DMS 273 treated with DMSO at 0.1 percent for 48 hours (cell line): ENCODE data around the gene SV2B.

Source experiments
- DNase-seq: peaks from one replicate; lab custom pipeline; 2025; lab: John Stamatoyannopoulos, UW

The SV2B gene

DNA sequence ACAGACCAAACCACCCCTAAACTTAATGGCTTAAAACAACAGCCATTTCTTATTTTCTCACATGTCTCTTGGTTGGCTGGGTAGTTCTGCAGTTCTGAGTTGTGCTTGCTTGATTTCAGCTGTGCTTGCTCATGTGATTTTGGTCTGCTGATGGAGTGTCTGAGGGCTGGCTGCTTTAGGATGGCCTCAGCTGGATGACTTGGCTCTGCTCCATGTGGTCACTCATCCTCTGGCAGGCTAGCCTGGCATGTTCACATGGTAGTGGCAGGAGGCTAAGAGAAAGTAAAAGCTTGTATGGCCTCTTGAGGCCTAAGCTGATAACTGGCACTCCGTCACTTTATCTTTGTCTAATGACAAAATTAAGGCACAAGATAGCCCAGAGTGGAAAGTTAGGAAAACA, 4.1 kb downstream of the SV2B start:
- no peak for DNase-seq

DNA sequence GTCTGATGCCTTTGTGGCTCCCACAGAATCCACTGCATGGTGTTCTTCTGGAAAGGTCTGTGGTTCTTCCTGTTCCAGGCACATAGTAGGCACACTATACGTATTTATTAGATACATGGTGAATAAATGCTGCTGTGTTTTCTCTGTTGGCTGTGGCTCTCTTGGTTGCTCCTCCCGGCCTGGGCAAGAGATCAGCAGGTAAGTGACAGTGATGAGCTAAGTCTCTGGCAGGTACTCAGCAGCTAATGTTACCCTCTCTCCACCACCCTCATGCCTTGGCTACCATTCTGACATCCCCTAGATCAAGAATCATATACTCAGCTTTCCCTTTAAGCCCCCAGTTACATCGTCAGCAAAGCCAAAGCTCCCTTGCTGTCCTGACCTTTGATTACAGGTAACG, 8.4 kb downstream of the SV2B start:
- no peak for DNase-seq

DNA sequence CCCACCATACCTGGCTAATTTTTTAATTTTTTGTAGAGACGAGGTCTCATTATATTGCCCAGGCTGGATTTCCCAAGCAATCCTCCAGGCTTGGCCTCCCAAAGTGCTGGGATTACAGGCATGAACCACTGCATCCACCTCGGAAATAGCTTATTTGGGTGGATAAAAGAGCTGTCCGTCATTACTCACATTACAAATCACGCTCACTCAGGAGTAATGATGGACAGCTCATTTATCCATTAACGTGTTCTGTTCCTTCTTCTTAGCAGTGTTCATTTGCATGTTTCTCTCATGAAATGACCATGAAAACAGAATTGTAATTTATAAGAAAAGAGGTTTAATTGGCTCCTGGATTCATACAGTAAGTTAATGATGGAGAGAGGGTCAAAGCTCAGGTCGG, 9.8 kb downstream of the SV2B start:
- no peak for DNase-seq

DNA sequence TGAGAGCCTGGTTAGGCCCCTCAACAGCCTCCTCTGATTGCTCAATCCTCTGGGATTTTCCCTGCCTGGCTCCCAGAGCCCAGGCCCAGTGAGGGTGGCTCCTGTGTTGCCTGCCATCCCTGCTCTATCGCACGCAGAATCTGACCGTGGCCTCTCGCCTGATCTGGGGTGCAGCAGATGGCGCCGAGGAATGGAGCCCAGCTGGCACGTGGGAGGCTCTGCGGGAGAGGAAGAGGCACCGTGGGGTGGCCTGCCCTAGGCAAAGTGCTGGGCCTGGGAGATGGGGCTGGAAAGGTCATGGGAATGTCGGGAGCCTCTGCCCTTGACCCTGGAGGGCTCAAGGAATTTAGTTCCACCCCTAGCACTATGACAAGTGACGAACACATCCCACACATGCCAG, 10.3 kb downstream of the SV2B start:
- DNase-seq = peak; percentile 30

DNA sequence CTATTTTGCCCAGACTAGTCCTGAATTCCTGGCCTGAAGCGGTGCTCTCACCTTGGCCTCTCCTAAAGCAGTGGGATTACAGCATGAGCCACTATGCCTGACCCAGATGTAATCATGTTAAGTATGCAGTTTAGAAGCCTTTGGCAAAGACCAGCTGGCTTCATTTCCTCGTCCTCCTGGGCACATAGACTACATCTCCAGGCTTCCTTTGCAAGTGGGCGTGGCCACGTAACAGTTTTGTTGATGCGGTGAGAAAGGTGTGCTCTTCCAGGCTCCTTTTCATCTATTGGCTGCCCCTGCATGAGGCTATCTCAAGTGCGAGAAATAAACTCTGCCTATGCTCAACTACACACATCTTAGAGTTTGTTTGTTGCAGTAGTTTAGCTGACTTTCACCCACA, 13.0 kb downstream of the SV2B start:
- no peak for DNase-seq

DNA sequence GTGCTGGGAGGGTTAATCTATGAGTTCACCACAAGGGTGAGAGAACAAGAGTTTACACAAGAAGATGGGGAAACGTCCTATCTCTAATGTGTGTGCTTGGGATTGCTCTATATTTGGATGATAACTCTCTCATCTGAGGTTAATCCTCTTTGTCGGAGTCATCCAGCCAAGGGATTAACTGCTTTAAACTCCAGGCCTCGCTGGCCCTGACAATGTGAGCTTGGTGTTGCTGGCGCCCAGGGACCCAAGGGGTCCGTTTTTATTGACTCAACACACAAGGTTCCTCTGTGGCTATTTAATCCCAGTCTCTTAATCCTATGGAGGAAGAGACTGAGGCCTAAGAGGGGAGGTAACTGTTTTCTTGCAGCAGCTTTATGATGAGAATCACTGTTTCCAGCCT, 14.2 kb downstream of the SV2B start:
- DNase-seq = no peak

DNA sequence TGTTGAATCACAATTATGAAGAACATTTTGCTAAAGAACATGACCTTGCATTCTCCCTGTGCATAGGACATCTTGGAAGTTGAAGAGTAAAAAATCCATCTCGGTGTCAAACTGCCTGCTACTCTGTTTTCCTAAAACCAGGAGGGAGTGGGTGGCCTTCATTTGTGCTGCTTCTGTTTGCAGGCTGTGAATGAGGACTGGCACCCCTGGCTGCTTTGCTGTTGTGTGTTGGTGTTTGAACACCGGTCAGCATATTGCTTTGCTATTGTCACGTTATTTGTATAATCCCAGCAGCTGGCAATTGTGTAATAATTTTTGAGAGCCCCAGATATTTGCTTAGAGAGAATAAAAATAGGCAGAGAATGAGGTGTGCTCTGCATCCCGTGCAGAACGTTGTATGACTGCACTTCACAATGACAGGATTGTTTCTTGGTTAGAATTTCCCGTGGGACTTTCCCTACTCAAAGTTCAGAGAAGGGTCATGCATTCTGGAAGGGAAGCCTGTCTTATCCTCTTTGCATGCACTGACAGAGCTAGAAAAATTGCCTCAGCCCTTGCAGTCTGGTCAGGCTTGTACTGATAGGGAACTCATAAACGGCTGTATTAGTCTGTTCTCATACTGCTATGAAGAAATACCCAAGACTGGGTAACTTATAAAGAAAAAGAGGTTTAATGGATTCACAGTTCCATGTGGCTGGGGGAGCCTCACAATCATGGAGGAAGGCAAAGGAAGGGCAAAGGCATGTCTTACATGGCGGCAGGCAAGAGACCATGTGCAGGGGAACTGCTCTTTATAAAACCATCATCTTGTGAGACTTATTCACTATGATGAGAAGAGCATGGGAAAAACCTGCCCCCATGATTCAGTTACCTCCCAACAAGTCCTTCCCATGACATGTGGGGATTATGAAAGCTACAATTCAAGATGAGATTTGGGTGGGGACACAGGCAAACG, 16.3 kb downstream of the SV2B start:
- no peak for DNase-seq

DNA sequence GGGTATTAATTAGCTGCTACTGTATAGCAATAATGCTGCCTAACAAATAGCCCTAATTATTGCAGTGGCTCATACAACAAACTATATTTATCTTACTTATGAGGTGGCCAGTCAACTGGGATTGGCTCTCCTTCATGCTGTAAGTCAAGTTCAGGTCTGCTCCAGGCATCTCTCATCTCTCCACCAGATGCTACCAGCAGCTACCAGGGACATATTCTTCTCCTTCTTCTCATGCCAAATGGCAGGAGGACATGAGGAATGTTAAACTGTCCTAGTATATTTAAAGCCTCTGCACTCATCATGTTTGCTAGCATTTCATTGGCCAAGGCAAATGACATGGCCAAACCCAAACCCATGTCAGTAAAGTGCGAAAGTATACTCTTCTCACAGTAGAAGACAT, 17.3 kb downstream of the SV2B start:
- no peak for DNase-seq

DNA sequence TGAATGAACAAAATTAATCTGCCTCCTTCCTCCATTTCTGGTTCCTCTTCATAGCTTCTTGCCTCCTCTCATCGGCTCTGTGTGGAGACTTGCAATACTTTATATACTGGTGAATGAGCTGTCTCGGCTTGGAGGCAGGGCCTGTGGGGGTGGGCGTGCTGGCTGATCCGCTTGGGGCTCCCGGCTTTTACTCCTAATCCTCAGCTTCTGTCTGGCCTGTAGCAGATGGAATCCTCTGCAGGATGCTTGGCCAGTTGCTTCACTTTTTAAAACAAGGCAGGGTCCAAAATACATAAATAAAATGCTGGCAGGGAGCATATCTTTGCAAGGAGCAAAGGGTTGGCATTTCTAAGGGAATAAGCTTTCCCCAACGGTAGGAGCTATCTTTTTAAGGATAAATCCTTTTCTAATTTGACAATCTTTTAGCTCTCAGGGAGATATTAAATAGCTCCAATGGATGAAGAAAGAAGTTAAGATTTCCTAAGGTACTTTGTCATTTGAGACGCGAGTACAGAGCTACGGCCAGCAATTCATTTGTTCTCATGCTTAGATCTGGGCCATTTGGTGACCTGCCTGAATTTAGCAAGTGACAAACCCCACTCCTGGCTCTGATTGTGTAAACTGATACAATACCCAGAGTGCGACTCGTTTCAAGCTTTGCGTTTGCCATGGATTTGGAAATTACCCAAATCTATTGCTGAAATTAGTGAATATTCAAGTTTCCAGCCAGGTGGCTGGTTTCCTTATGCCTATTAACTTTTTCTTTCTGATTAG, 18.9 kb downstream of the SV2B start:
- no peak for DNase-seq

DNA sequence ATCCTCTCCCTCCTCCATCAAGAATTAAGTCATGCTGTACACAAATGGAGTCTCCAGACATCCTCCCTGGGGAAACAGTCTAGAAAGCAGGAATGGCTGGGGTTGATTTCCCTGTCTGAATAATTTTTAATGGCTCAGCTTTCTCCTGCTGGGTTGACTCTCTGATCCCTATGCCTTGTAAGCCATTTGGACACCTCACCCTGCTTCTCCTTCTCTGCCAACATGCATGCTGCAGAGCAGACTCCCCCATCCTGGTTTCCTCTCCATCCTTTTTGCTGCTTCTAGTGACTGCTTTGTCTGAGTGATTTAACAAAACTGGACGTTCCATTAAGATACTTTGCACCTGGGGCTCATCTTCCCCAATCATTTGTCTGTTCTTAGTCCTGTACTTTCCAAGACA, 22.2 kb downstream of the SV2B start:
- DNase-seq = no peak

DNA sequence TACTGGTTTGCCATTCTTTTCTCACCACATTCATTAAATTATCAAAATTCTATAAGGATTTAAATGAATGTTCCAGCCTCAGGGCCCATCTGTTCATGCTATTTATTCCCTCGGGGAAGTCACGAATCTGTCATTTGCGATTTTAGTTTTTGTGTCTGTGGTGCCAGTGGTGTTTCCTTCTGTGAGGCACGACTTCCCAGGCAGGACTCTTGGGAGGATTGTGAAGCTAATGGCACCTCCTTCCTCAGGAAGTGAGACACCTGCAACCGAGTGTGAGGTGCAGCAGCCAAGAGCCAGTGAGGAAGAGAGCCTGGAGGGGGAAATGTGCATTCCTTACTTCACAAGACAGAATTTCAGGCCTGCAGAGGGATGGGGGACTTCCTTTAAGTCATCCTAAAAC, 24.1 kb downstream of the SV2B start:
- DNase-seq = no peak

DNA sequence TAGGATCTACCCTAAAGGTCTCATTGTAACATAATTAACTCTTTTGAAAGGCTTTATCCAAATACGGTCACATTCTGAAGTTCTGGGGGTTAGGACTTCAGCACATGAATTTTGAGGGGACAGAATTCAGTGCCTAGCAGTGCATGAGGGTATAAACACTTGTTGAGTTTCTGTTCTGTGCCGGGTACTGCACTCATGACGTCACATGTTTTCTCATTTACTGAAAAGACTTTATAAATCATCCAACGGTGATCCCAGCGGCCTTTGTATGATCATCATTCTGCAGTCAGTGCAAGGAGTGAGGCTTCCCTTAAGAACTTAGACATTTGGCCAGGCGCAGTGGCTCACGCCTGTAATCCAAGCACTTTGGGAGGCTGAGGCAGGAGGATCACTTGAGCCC, 25.1 kb downstream of the SV2B start:
- no peak for DNase-seq

DNA sequence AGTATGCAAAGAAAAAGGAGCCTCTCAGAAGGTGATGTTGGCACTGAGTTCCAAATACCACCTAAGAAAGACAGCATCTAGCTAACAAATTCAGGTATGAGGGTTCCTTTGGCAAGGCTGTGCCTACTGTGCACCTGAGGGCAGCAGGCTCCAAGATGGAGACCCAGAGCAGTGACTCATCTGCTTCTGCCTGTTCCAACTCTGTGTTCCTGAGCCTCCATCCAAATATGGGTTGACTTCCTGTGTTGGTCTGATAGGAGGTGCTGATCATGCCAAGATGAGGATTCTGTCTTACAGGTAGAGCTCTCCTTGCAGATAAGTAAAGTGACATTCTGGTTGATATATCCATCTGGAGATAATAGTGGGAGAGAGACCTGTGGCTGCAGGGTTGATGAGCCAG, 26.0 kb downstream of the SV2B start:
- DNase-seq = no peak

DNA sequence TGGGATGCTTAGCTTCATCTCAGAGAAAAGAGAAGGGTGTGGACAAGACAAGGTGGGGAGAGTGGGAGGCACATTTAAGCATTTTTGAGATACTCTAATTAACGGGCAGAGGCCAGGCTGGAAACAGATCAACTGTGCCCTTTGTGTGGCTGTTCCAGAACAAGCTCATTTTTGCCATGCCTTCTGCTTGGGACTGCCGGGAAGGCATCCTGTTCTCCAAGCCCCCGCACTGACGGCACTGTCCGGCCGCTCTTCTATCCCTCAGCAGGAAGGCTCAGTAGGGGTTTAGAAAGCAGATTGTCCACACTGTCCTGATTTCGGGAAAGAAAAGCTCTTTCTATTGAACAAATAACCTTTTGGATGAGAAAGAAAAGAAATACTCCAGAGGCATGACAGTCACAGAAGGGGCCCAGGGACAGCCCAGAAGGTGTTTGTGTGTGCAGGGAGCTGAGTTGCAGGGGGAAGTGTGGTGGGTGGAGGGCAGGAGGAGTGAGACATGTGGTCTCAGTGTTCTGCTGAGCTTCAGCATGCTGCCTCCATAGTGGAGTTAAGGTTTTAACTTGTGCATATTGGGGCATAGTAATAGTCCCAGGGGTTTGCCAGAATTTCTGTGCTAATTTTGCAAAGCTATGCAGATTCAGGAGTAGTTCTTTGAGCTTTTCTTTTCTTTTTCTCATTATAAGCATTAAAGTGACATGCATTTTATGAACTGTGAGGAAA, 27.3 kb downstream of the SV2B start:
- DNase-seq = no peak

DNA sequence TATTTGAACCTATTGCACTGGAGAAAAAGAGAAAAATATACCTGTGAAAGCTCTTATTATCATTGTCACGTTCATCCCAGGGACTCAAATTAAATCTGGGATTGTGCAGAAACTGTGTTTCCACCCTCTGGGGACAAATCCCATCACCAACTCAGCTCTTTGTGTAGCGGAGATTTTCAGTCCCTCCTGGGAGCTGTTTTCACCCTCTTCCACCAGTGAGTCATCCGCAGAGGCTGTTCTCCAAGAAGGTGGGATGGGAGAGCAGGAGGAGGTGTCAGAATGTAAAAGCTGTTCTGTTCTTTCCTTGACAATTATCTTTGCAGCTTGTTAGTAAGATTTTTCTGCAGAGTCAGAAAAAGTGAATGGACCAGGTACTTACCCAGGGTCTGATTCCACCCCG, 28.0 kb downstream of the SV2B start:
- no peak for DNase-seq

DNA sequence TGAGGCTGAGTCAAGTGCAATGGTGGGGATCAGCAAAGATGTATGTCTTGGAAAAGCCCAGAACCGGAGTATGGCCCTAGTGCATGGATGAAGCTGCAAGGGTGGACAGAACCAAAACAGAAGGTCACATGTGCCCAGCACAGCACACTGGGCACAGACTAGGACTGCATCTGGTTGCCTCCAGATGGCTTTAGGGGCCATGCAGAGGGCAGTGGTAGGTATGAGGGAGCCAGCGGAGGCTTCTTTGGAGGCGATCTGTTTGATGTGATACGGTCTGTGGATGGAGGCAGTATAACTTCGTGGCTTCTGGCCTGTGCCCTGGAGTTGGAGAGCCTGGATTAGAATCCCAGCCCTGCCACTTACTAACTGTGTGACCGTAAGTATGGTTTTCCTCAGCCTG, 29.4 kb downstream of the SV2B start:
- no peak for DNase-seq

DNA sequence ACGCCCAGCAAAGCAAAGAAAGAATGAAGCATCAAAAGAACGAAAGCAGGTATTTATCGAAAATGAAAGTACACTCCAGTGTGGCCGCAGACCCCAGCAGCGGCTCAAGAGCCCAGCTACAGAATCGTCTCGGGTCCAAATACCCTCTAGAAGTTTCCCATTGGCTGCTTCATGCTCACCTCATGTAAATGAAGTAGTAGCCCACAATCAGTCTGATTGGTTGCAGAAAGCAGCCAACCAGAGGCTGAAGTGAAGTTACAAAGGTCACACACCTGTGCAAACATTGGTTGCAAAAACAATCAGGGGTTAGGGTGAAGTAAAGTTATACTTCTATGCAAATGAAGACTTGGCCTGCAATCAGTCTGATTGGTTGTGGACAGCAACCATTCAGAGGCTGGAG, 32.0 kb downstream of the SV2B start:
- no peak for DNase-seq

DNA sequence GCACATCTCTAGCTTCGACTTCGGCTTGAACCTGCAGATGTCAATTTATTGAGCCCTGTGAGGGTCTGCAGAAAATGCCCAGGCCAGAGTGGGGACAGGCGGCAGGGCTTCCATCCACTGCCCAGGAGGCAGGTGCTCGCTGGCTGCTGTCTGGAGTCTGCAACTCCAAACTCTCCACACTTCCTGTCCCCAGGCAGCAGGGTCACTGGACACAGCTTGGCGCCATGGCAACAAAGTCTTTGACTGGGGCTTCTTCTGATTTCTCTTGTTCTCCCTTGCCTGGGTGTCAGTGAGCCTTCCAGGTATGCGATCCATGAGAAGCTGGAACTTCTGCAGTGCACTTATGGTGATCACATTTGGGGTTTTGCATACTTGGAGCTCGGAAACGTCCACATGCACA, 33.5 kb downstream of the SV2B start:
- DNase-seq = no peak

DNA sequence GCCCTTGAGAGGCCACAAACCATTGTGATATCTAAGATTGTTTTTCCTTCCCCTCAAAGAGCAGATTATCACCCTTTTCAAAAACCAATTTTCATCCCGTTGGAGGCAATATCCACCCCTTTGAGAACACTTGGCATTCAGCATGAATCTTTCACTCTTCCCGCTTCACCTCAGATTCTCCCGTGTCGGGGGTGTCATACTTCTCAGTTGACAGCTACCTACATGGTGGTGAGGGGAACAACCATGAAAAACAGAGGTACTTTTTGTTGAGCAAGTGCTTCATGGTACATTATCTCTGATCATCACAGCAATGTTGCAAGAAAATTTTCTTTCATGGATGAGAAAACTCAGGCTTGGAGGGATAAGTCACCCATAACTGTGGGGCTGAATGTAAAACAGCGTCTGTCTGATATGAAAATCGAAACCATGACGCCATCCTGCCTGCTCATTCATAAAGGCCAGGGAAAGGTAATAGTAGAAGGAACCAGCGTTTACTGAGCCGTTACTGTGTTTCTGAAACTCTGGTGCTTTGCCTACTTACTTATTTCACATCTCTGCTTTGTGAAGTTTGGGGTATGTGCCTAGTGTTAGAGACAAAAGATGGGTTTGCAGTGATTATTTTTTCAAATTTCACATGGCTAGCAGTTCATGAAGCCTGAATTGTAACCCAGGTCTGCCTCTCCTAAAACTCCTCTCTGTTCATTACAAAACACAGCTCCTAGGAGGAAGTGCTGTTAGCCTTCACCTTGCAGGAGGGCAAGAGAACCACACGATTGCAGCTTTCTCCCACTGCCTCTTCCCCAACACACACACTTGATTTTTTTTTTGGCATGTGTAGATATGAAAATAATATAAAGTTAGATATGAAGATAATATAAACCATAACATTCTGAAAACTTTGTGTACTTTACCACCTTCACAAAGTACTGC, 35.4 kb downstream of the SV2B start:
- no peak for DNase-seq

DNA sequence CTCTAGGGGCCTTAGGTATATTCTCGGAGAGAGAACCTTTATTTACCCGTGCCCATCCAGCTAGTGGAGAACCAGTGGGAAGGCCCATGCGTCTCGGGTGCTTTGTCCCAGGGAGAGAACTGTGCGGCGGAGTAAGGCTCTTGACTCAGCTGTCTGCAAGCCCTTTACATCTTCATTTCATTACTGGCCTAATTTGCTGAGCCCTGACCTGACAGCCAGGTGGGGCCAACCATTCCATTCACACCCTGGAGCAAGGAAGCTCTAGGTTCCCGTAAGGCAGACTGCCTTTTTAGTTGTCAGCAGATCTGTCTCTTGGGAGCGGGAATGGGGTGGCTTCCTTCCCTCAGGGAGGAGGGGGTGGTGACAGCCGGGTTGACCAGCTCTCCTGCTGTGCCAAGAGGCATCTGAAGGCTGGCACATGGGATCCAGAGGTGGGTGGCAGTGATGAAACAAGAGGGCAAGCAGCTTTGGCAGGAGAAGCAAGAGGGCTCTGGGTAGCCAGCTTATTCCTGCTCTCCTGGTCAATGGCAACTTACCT, 36.4 kb downstream of the SV2B start:
- DNase-seq = no peak

DNA sequence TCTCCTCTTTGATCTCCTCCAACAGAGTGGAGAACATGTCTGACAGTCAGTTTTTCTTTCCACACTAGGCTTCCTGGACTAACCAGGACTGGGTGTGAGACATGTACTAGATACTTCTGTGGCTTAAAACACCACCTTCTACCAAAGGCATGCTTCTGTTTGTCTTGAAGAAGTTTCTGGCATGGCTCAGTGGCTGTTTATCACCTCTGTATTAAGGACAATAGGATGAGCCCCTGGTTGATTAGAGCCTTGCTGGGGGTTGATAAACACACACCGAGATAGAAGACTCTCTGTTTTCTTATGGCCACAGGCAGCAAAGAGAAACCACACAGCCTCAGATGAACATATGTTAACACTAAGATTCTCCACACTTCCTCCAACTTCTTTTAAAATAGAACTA, 40.5 kb downstream of the SV2B start:
- DNase-seq = no peak
